HCT116 (cell line): ENCODE results near the gene RAB8B. TPM values are rescaled to one million over a fixed set of nuclear protein-coding genes. Genes with fewer than 3 reads are reported as not detected.

Experiments used
- ATAC-seq: fragments of 200-7000 bp; cut with Tn5 transposase; 2 replicates; pipeline ENCODE4 v1.9.1; 2020; ENCODE audit warnings: mild to moderate bottlenecking, moderate library complexity
- BruUV-seq: library from RNA; stranded (reverse); fragments of 400-500 nt; replicated peaks from 2 replicates; lab custom pipeline; 2021; lab: Mats Ljungman, UMichigan
- CTCF ChIA-PET: fragments of 300-600 bp; sonication (Branson Sonifier 250); formaldehyde crosslinking; loops from one replicate; lab custom pipeline; 2021; ENCODE audit warnings: antibody characterized with exemption; lab: Charles Lee
- POLR2A ChIA-PET: fragments of 300-600, 350-600 bp; sonication (Branson Sonifier 250); formaldehyde crosslinking; loops from one replicate; lab custom pipeline; 2021; ENCODE audit warnings: antibody characterized with exemption; lab: Charles Lee
- RAD21 ChIA-PET, 2 experiments: fragments of 300-600 bp; sonication (Branson Sonifier 250); formaldehyde crosslinking; loops; one replicate each; lab custom pipeline; 2023; ENCODE audit warnings: low total read pairs in 2 of 2; ENCODE audit not compliant: uncharacterized antibody in 2 of 2, unreplicated experiment in 2 of 2, low non-redundant PET in 1 of 2; lab: Charles Lee
- DNase-seq: peaks from one replicate; pipeline ENCODE4 v3.0.0-alpha.2; 2010; ENCODE audit warnings: low read depth, low spot score
- H2AFZ ChIP-seq: fragments of 200-600 bp; shearing (Covaris generic), sonication (generic); 2 replicates; pipeline ENCODE4 v1.6.1; 2017; ENCODE audit warnings: low read depth, mixed run types, mixed read lengths, antibody characterized with exemption, low read length; ENCODE audit not compliant: poor library complexity, severe bottlenecking
- H3K27ac ChIP-seq: 2 replicates; pipeline ENCODE4 v1.5.1; 2012; ENCODE audit warnings: low read depth, low read length
- H3K27me3 ChIP-seq: fragments of 200-600 bp; sonication (generic); 2 replicates; pipeline ENCODE4 v1.6.1; 2016; ENCODE audit warnings: mixed run types, low read length, mixed read lengths; ENCODE audit not compliant: insufficient read depth
- H3K36me3 ChIP-seq, 2 experiments: fragments of 200-500 bp in 1 of 2; fragments of 200-600 bp in 1 of 2; sonication (Bioruptor generic) in 1 of 2; sonication (generic) in 1 of 2; 2 replicates each; pipeline versions ENCODE4 v1.5.1 to v1.6.1; 2014 to 2016; ENCODE audit warnings: low read length in 2 of 2, inconsistent platforms in 1 of 2, mixed read lengths in 1 of 2, mixed run types in 1 of 2; ENCODE audit not compliant: insufficient read depth in 2 of 2, control insufficient read depth in 1 of 2
- H3K4me1 ChIP-seq, 2 experiments: fragments of 200-600 bp in 1 of 2; sonication (generic) in 1 of 2; 2 replicates each; pipeline versions ENCODE4 v1.5.1 to v1.6.1; 2012 to 2017; ENCODE audit warnings: low read length in 2 of 2, inconsistent platforms in 1 of 2, mild to moderate bottlenecking in 1 of 2, mixed read lengths in 1 of 2, mixed run types in 1 of 2, moderate library complexity in 1 of 2; ENCODE audit not compliant: insufficient read depth in 2 of 2, control insufficient read depth in 1 of 2
- H3K4me2 ChIP-seq: fragments of 200-600 bp; sonication (generic); 2 replicates; pipeline ENCODE4 v1.6.1; 2017; ENCODE audit warnings: mixed run types, low read length, mixed read lengths
- H3K4me3 ChIP-seq, 2 experiments: fragments of 200-600 bp in 1 of 2; sonication (generic) in 1 of 2; replicated peaks in 1 of 2; 2 replicates each; pipeline ENCODE4 v1.5.1; 2011 to 2016; ENCODE audit warnings: low read length in 2 of 2, control low read depth in 1 of 2, low read depth in 1 of 2, mild to moderate bottlenecking in 1 of 2, mixed read lengths in 1 of 2, mixed run types in 1 of 2
- H3K79me2 ChIP-seq: fragments of 200-600 bp; sonication (generic); 2 replicates; pipeline ENCODE4 v1.6.1; 2017; ENCODE audit warnings: mild to moderate bottlenecking, mixed run types, low read length, moderate library complexity, mixed read lengths; ENCODE audit not compliant: insufficient read depth
- H3K9ac ChIP-seq: fragments of 200-600 bp; sonication (generic); 2 replicates; pipeline ENCODE4 v1.6.1; 2016; ENCODE audit warnings: low read length, mixed read lengths
- H3K9me2 ChIP-seq: fragments of 200-600 bp; sonication (generic), shearing (Covaris generic); 2 replicates; pipeline ENCODE4 v1.6.1; 2017; ENCODE audit warnings: mixed run types, mild to moderate bottlenecking, moderate library complexity; ENCODE audit not compliant: insufficient read depth
- H3K9me3 ChIP-seq, 2 experiments: fragments of 200-500 bp in 1 of 2; fragments of 200-600 bp in 1 of 2; sonication (Bioruptor generic) in 1 of 2; sonication (generic) in 1 of 2; 2 replicates each; pipeline ENCODE4 v1.6.1; 2014 to 2017; ENCODE audit warnings: low read length in 2 of 2, mixed read lengths in 2 of 2, inconsistent platforms in 1 of 2, low read depth in 1 of 2, mild to moderate bottlenecking in 1 of 2, mixed run types in 1 of 2, moderate library complexity in 1 of 2; ENCODE audit not compliant: control insufficient read depth in 1 of 2, insufficient read depth in 1 of 2
- H4K20me1 ChIP-seq: fragments of 200-600 bp; sonication (generic), shearing (Covaris generic); 2 replicates; pipeline ENCODE4 v1.6.1; 2017; ENCODE audit warnings: mixed run types, mild to moderate bottlenecking, moderate library complexity; ENCODE audit not compliant: insufficient read depth
- CBX3 ChIP-seq: IDR thresholded peaks from 2 replicates; pipeline ENCODE4 v1.6.1; 2012; ENCODE audit warnings: low read depth
- CEBPB ChIP-seq: IDR thresholded peaks from 2 replicates; pipeline ENCODE4 v1.6.1; 2012; ENCODE audit warnings: low read depth
- EGR1 ChIP-seq: IDR thresholded peaks from 2 replicates; pipeline ENCODE4 v1.6.1; 2012; ENCODE audit warnings: low read depth
- EZH2 ChIP-seq: fragments of 200-600 bp; sonication (generic); IDR thresholded peaks from 2 replicates; pipeline ENCODE4 v1.6.1; 2017; ENCODE audit warnings: antibody characterized with exemption, mixed run types
- EZH2phosphoT487 ChIP-seq: fragments of 200-600 bp; IDR thresholded peaks from 2 replicates; pipeline ENCODE4 v1.6.1; 2018; ENCODE audit warnings: antibody characterized with exemption, borderline replicate concordance
- JUND ChIP-seq: IDR thresholded peaks from 2 replicates; pipeline ENCODE4 v1.6.1; 2012
- POLR2A ChIP-seq: IDR thresholded peaks from 2 replicates; pipeline ENCODE4 v1.7.0; 2011; ENCODE audit warnings: borderline replicate concordance; ENCODE audit not compliant: insufficient read depth, insufficient read length; ENCODE audit errors: extremely low read depth
- RAD21 ChIP-seq: IDR thresholded peaks from 2 replicates; pipeline ENCODE4 v1.6.1; 2012; ENCODE audit warnings: low read depth, mild to moderate bottlenecking
- SIN3A ChIP-seq: IDR thresholded peaks from 2 replicates; pipeline ENCODE4 v1.6.1; 2012; ENCODE audit warnings: low read depth
- SP1 ChIP-seq: IDR thresholded peaks from 2 replicates; pipeline ENCODE4 v1.6.1; 2012; ENCODE audit warnings: low read depth
- SRF ChIP-seq: IDR thresholded peaks from 2 replicates; pipeline ENCODE4 v1.6.1; 2012; ENCODE audit warnings: low read depth
- TCF7L2 ChIP-seq: IDR thresholded peaks from 2 replicates; pipeline ENCODE4 v1.7.0; 2011; ENCODE audit warnings: borderline replicate concordance, inconsistent platforms; ENCODE audit not compliant: insufficient read depth, insufficient read length; ENCODE audit errors: extremely low read depth
- YY1 ChIP-seq: IDR thresholded peaks from 2 replicates; pipeline ENCODE4 v1.6.1; 2011; ENCODE audit warnings: low read length, low read depth, moderate library complexity, mild to moderate bottlenecking; ENCODE audit not compliant: insufficient replicate concordance; ENCODE audit errors: extremely low read depth
- ZFX ChIP-seq: fragments of 450-650 bp; IDR thresholded peaks from 2 replicates; pipeline ENCODE4 v1.6.1; 2017
- intact Hi-C: fragments of 100-400 bp; cut with micrococcal nuclease; formaldehyde crosslinking; loops from 2 replicates; pipeline ENCODE4 v1.10.0; 2022
- total RNA-seq: library from RNA; stranded (reverse); gene quantifications from one replicate; pipeline ENCODE4 v1.2.1, GENCODE V29; 2021; ENCODE audit not compliant: unreplicated experiment
- TF ChIP-seq, protein P1 (sequence below): IDR thresholded peaks from 2 replicates; pipeline ENCODE4 v1.6.1; 2012
- TF ChIP-seq, protein P2 (sequence below): IDR thresholded peaks from 2 replicates; pipeline ENCODE4 v1.6.1; 2011; ENCODE audit warnings: mild to moderate bottlenecking, low read length, moderate library complexity; ENCODE audit not compliant: insufficient replicate concordance; ENCODE audit errors: extremely low read depth

Gene RAB8B
- total RNA-seq, 1 experiment from 2014 or later: 19.4 TPM

GRCh38 chr15:63295341-63295740 lies 105.9 kb downstream of the RAB8B start:
- no peak for ATAC-seq

DNA sequence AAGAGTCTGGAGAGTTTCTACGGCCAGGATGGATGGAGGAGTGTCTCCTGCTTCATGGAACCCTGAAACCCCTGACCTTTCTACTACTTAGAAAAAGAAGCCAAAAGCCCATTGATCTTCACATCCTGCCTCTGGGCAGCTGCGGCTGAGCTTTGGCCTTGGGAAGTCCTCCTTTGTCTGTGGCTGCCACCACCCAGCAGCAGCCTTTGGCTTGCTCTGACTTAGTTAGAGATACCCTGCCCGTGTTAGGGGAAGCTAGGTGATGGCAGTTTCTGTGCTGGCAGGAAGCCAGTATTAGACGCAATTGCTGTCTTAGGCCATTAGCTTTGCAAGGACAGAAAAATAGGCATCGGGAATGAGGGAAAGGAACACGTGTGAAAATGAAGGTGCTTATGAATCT lies 106.8 kb downstream of the RAB8B start:
- H3K27ac ChIP-seq: no peak overlapping the region
- TF ChIP-seq EGR1 (no peak), SRF (no peak), TCF7L2 (no peak), YY1 (no peak), JUND (no peak), POLR2A (no peak), CEBPB (no peak), EZH2 (no peak)
- TF ChIP-seq, protein P1, sequence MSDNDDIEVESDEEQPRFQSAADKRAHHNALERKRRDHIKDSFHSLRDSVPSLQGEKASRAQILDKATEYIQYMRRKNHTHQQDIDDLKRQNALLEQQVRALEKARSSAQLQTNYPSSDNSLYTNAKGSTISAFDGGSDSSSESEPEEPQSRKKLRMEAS: no peak

More at GRCh38 chr15:63295341-63295740, 105.9 kb downstream of the RAB8B start:
- no peaks in the 10 kb centered on the region for H3K79me2 ChIP-seq
- no peak overlapping the region for H3K4me3 ChIP-seq
- intact Hi-C loops: no loop called here
- no peaks in the 10 kb centered on the region for H4K20me1 ChIP-seq
- H3K27me3 ChIP-seq: no peaks in the 10 kb centered on the region
- no TSS peak for BruUV-seq
- CTCF ChIA-PET: interaction anchor here (1.3 kb wide), 1 partner anchor 107 kb away, joined by 3 read pairs; no protein-coding TSS in a partner anchor
- H3K27ac ChIP-seq: no peak overlapping the region
- H3K4me2 ChIP-seq: no peak overlapping the region
- H2AFZ ChIP-seq: no peak overlapping the region
- TF ChIP-seq SIN3A (no peak), CBX3 (no peak), EZH2phosphoT487 (no peak), YY1 (no peak), POLR2A (no peak), ZFX (no peak), EGR1 (no peak), RAD21 (no peak), SP1 (no peak)
- TF ChIP-seq, protein P1: no peak
- TF ChIP-seq, protein P2, sequence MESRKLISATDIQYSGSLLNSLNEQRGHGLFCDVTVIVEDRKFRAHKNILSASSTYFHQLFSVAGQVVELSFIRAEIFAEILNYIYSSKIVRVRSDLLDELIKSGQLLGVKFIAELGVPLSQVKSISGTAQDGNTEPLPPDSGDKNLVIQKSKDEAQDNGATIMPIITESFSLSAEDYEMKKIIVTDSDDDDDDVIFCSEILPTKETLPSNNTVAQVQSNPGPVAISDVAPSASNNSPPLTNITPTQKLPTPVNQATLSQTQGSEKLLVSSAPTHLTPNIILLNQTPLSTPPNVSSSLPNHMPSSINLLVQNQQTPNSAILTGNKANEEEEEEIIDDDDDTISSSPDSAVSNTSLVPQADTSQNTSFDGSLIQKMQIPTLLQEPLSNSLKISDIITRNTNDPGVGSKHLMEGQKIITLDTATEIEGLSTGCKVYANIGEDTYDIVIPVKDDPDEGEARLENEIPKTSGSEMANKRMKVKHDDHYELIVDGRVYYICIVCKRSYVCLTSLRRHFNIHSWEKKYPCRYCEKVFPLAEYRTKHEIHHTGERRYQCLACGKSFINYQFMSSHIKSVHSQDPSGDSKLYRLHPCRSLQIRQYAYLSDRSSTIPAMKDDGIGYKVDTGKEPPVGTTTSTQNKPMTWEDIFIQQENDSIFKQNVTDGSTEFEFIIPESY: no peak
- TF ChIP-seq, all 23 proteins: peak for 0
- DNase-seq: no peak
- Histone ChIP-seq H3K36me3 (no peaks in the 10 kb centered on the region), H3K9ac (no peak overlapping the region), H3K4me1 (peaks cover 0 to 7% of the 10 kb centered on the region in 2 experiments; a peak in 2 of 4 replicates), H3K9me3 (no peaks in the 10 kb centered on the region), H3K9me2 (no peaks in the 10 kb centered on the region)
- POLR2A ChIA-PET: no interaction called here
- RAD21 ChIA-PET: no interaction called here

More for the DNA sequence above, 106.8 kb downstream of the RAB8B start:
- RAD21 ChIA-PET: no interaction called here
- BruUV-seq: no TSS peak
- no peak overlapping the region for H3K4me3 ChIP-seq
- DNase-seq (no peak), ATAC-seq (no peak)
- no peaks in the 10 kb centered on the region for H3K9me2 ChIP-seq
- H3K9me3 ChIP-seq: no peaks in the 10 kb centered on the region
- peaks cover 0 to 7% of the 10 kb centered on the region in 2 experiments; a peak in 2 of 4 replicates for H3K4me1 ChIP-seq
- H3K36me3 ChIP-seq: no peaks in the 10 kb centered on the region
- no peak overlapping the region for H2AFZ ChIP-seq
- no peaks in the 10 kb centered on the region for H4K20me1 ChIP-seq
- no peak overlapping the region for H3K9ac ChIP-seq
- no peak overlapping the region for H3K4me2 ChIP-seq
- H3K79me2 ChIP-seq: no peaks in the 10 kb centered on the region
- intact Hi-C loops: no loop called here
- POLR2A ChIA-PET: no interaction called here
- CTCF ChIA-PET: no interaction called here
- H3K27me3 ChIP-seq: no peaks in the 10 kb centered on the region
